Measurements from ENCODE around the gene MOB3B. TPM values are rescaled to one million over a fixed set of nuclear protein-coding genes. Genes with fewer than 3 reads are reported as not detected.

The MOB3B gene
- polyA plus RNA-seq, 2 donors = 2.0 to 2.5 TPM

DNA sequence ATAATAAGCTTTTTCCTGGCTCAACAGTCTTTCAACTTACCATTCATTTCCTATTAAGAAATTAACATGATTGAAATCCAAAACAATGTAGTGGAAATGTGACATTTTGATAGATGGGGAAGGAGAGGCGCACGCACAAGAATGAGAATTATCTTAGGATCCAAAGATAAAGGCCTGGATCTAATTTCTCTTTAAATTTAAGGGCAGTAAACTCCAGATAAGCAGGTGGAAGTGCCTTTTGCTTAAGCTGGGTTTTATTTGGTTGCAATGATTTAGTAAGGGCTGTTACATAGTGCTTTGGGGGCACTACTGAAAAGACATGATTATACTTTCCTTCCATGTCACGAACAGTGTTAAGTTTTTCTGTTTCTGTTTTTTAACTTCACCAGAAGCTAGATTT, 250.0 kb downstream of the MOB3B start:
- H3K36me3 ChIP-seq (ENCODE audit: control insufficient read depth in 2 of 2, insufficient read depth in 2 of 2, low read length in 1 of 2) = no peaks in the 10 kb centered on the region
- 79 to 86% methylated on average over 3 of the region's 3 CpGs for WGBS, 2 donors
- H3K27ac ChIP-seq (ENCODE audit: low read depth in 2 of 2, low read length in 1 of 2) = no peak overlapping the region
- no peaks in the 10 kb centered on the region for H3K27me3 ChIP-seq (ENCODE audit: control insufficient read depth in 1 of 2, insufficient read depth in 2 of 2, low read length in 2 of 2)
- H3K4me3 ChIP-seq (ENCODE audit: low read depth in 1 of 2, low read length in 2 of 2) = no peak overlapping the region
- no peaks in the 10 kb centered on the region for H3K4me1 ChIP-seq (ENCODE audit: control insufficient read depth in 2 of 2, insufficient read depth in 2 of 2, low read length in 1 of 2)
- H3K9me3 ChIP-seq (ENCODE audit: control insufficient read depth in 2 of 2, insufficient read depth in 1 of 2, low read depth in 1 of 2, low read length in 1 of 2) = no peaks in the 10 kb centered on the region

DNA sequence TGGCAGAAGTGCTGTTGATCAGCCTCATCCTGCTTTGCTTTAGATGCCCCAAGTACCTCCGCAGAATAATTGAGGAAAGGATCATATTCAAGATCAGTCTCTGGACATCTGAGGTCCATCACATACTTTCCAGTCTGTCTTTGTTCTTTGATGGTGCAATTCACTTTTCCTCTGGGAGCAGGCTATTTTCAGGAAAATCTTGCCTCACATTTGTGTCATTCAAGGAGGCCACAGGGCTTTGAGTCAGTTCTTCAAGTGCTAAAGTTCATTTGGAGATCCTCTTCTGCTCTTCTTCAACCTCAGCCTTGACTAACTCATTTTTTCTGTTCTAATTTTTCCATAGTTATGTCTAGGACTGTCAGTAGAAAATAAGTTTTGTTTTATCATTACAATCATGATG, 251.2 kb downstream of the MOB3B start:
- Histone ChIP-seq H3K4me1 (ENCODE audit: control insufficient read depth in 2 of 2, insufficient read depth in 2 of 2, low read length in 1 of 2) (no peaks in the 10 kb centered on the region), H3K36me3 (ENCODE audit: control insufficient read depth in 2 of 2, insufficient read depth in 2 of 2, low read length in 1 of 2) (no peaks in the 10 kb centered on the region), H3K9me3 (ENCODE audit: control insufficient read depth in 2 of 2, insufficient read depth in 1 of 2, low read depth in 1 of 2, low read length in 1 of 2) (no peaks in the 10 kb centered on the region), H3K27me3 (ENCODE audit: control insufficient read depth in 1 of 2, insufficient read depth in 2 of 2, low read length in 2 of 2) (no peaks in the 10 kb centered on the region), H3K4me3 (ENCODE audit: low read depth in 1 of 2, low read length in 2 of 2) (no peak overlapping the region), H3K27ac (ENCODE audit: low read depth in 2 of 2, low read length in 1 of 2) (no peak overlapping the region)
- WGBS, 2 donors = 79 to 84% methylated on average over 1 of the region's 1 CpG

DNA sequence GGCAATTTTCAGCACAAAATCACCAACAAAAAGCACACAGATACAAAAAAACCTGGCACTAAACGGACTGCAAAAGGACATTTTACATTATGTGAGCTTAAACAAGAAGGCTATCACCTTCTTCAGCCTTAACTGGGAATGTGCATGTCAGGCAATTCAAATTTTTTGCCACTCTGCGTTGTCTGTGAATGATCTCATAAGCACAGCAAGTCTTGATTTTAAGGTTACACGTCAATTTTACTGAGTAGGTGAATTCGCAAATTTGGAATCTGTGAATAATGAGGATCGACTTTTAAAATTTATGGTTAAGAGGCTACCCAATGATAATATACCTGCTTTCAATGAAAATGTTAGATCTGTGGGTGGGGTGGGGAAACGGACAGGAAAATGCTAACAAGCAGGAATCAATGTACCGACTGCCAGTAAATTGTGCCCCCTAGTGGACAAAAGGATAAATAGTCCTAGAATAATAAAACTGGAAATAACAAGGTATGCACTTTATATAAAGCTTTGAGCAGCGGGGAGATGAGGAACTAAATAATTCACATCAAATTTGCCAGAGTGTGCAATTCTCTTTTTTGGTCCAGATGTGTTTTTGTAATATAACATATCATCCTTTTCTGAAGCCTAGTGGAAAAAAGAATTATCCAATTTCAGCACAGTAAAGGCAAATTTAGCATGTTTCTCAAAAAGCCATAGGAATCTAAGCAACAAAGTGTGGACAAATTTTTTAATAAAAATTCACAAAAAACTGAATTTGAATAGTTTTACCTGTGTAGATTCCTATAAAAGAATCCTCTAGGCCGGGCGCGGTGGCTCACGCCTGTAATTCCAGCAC, 253.2 kb downstream of the MOB3B start:
- Histone ChIP-seq H3K36me3 (ENCODE audit: control insufficient read depth in 2 of 2, insufficient read depth in 2 of 2, low read length in 1 of 2) (no peaks in the 10 kb centered on the region), H3K4me3 (ENCODE audit: low read depth in 1 of 2, low read length in 2 of 2) (no peak overlapping the region)

More for the DNA sequence above, 253.2 kb downstream of the MOB3B start:
- Histone ChIP-seq H3K27me3 (ENCODE audit: control insufficient read depth in 1 of 2, insufficient read depth in 2 of 2, low read length in 2 of 2) (no peaks in the 10 kb centered on the region), H3K9me3 (ENCODE audit: control insufficient read depth in 2 of 2, insufficient read depth in 1 of 2, low read depth in 1 of 2, low read length in 1 of 2) (no peaks in the 10 kb centered on the region), H3K27ac (ENCODE audit: low read depth in 2 of 2, low read length in 1 of 2) (no peak overlapping the region), H3K4me1 (ENCODE audit: control insufficient read depth in 2 of 2, insufficient read depth in 2 of 2, low read length in 1 of 2) (no peaks in the 10 kb centered on the region)
- 39 to 41% methylated on average over 12 of the region's 12 CpGs for WGBS, 2 donors

Other genes with a start within 250 kb of the MOB3B start
- not detected for gene EQTN, start 232.7 kb downstream of the MOB3B start, polyA plus RNA-seq
- gene IFNK, start 5.5 kb downstream of the MOB3B start, polyA plus RNA-seq = not detected
- 1 to 10 TPM; 4.6 to 6.7 TPM for gene C9orf72, start 43.7 kb upstream of the MOB3B start, polyA plus RNA-seq